H1 (cell line): ENCODE results near the gene ITGB8. TPM values are rescaled to one million over a fixed set of nuclear protein-coding genes. Genes with fewer than 3 reads are reported as not detected.

Experiments used
- CTCF ChIA-PET: fragments of 300-600 bp; sonication (Branson Sonifier 250); formaldehyde crosslinking; loops from one replicate; lab custom pipeline; 2021; ENCODE audit not compliant: partially characterized antibody; lab: Charles Lee
- POLR2A ChIA-PET: fragments of 300-600 bp; sonication (Branson Sonifier 250); formaldehyde crosslinking; loops from one replicate; lab custom pipeline; 2021; ENCODE audit warnings: inconsistent platforms; ENCODE audit not compliant: partially characterized antibody; lab: Charles Lee
- DNase-seq, 2 experiments: peaks; one replicate each; pipeline versions ENCODE4 v3.0.0 to v3.0.0-alpha.2; 2010 to 2022; ENCODE audit warnings: low spot score in 2 of 2, low read depth in 1 of 2, mixed read lengths in 1 of 2
- FAIRE-seq: peaks from 2 replicates; lab custom pipeline; 2011; peaks lifted over from hg19 to GRCh38; lab: Jason Lieb, UNC
- H2AFZ ChIP-seq: 2 replicates; pipeline ENCODE4 v1.8.1; 2012; ENCODE audit warnings: low read length, inconsistent platforms
- H2AK5ac ChIP-seq: 2 replicates; pipeline ENCODE4 v1.6.1; 2013; ENCODE audit warnings: low read depth, low read length
- H2BK120ac ChIP-seq: replicated peaks from 2 replicates; pipeline ENCODE3; 2013; ENCODE audit warnings: low read depth, low read length, inconsistent platforms
- H2BK12ac ChIP-seq: 2 replicates; pipeline ENCODE4 v1.6.1; 2013; ENCODE audit warnings: low read depth, low read length
- H2BK15ac ChIP-seq: 2 replicates; pipeline ENCODE4 v1.6.1; 2013; ENCODE audit warnings: low read length
- H2BK20ac ChIP-seq: 2 replicates; pipeline ENCODE4 v1.6.1; 2013; ENCODE audit warnings: low read length
- H2BK5ac ChIP-seq: 2 replicates; pipeline ENCODE4 v1.6.1; 2013; ENCODE audit warnings: low read depth, low read length
- H3K14ac ChIP-seq: 2 replicates; pipeline ENCODE4 v1.6.1; 2013; ENCODE audit warnings: inconsistent platforms; ENCODE audit not compliant: insufficient read length
- H3K18ac ChIP-seq: 2 replicates; pipeline ENCODE4 v1.6.1; 2013; ENCODE audit warnings: low read length; ENCODE audit errors: extremely low read depth
- H3K23ac ChIP-seq: 2 replicates; pipeline ENCODE4 v1.6.1; 2013; ENCODE audit warnings: inconsistent platforms; ENCODE audit not compliant: insufficient read length
- H3K23me2 ChIP-seq: 2 replicates; pipeline ENCODE4 v1.6.1; 2013; ENCODE audit warnings: low read depth, low read length
- H3K27ac ChIP-seq: 2 replicates; pipeline ENCODE4 v1.6.1; 2011; ENCODE audit warnings: low read depth, low read length, inconsistent platforms
- H3K27me3 ChIP-seq, 4 experiments: replicated peaks in 1 of 4; 1 replicate in 1 of 4; 2 replicates in 3 of 4; pipeline versions ENCODE4 v1.6.1 to v1.8.1; 2011 to 2013; ENCODE audit warnings: low read length in 3 of 4, mild to moderate bottlenecking in 3 of 4, inconsistent platforms in 2 of 4, mixed read lengths in 2 of 4, moderate library complexity in 1 of 4; ENCODE audit not compliant: control insufficient read depth in 3 of 4, insufficient read depth in 3 of 4; ENCODE audit errors: extremely low read depth in 1 of 4
- H3K36me3 ChIP-seq, 4 experiments: 2 replicates each; pipeline versions ENCODE4 v1.6.1 to v1.8.1; 2011 to 2013; ENCODE audit warnings: mild to moderate bottlenecking in 4 of 4, low read length in 3 of 4, moderate library complexity in 2 of 4, control low read depth in 1 of 4, inconsistent platforms in 1 of 4; ENCODE audit not compliant: insufficient read depth in 4 of 4, control insufficient read depth in 2 of 4
- H3K4ac ChIP-seq: replicated peaks from 2 replicates; pipeline ENCODE3; 2013; ENCODE audit warnings: low read length, low read depth, mixed read lengths, inconsistent platforms; ENCODE audit not compliant: insufficient read length
- H3K4me1 ChIP-seq, 4 experiments: replicated peaks in 1 of 4; 1 replicate in 1 of 4; 2 replicates in 3 of 4; pipeline versions ENCODE4 v1.6.1 to v1.8.1; 2011 to 2013; ENCODE audit warnings: low read length in 3 of 4, inconsistent platforms in 2 of 4, mixed read lengths in 1 of 4; ENCODE audit not compliant: insufficient read depth in 4 of 4, control insufficient read depth in 3 of 4
- H3K4me2 ChIP-seq, 2 experiments: 2 replicates each; pipeline versions ENCODE4 v1.6.1 to v1.8.1; 2011 to 2013; ENCODE audit warnings: low read depth in 2 of 2, low read length in 2 of 2, control low read depth in 1 of 2, inconsistent platforms in 1 of 2, mild to moderate bottlenecking in 1 of 2; ENCODE audit not compliant: insufficient read depth in 1 of 2
- H3K4me3 ChIP-seq, 4 experiments: fragments of 200-600, 300-600 bp in 1 of 4; sonication (generic), shearing (Covaris generic), sonication (Bioruptor Twin) in 1 of 4; 2 replicates each; pipeline versions ENCODE4 v1.5.1 to v1.8.1; 2011 to 2016; ENCODE audit warnings: low read length in 4 of 4, low read depth in 3 of 4, control low read depth in 2 of 4, inconsistent platforms in 2 of 4, mild to moderate bottlenecking in 2 of 4, mixed read lengths in 1 of 4, moderate library complexity in 1 of 4; ENCODE audit not compliant: insufficient read depth in 2 of 4; ENCODE audit errors: extremely low read depth in 1 of 4
- H3K56ac ChIP-seq: replicated peaks from 2 replicates; pipeline ENCODE3; 2013; ENCODE audit warnings: low read depth, mild to moderate bottlenecking, mixed read lengths, low read length, inconsistent platforms; ENCODE audit not compliant: insufficient read length
- H3K79me1 ChIP-seq: 2 replicates; pipeline ENCODE4 v1.6.1; 2013; ENCODE audit warnings: low read depth, low read length, control low read depth
- H3K79me2 ChIP-seq, 2 experiments: 2 replicates each; pipeline versions ENCODE4 v1.6.1 to v1.8.1; 2012 to 2013; ENCODE audit warnings: low read length in 2 of 2, mild to moderate bottlenecking in 2 of 2, inconsistent platforms in 1 of 2; ENCODE audit not compliant: insufficient read depth in 2 of 2, control insufficient read depth in 1 of 2
- H3K9ac ChIP-seq, 4 experiments: replicated peaks in 1 of 4; 1 replicate in 1 of 4; 2 replicates in 3 of 4; pipeline versions ENCODE4 v1.6.1 to v1.8.1; 2011 to 2013; ENCODE audit warnings: low read depth in 3 of 4, low read length in 3 of 4, control low read depth in 2 of 4, mild to moderate bottlenecking in 2 of 4, moderate library complexity in 2 of 4, inconsistent platforms in 1 of 4; ENCODE audit errors: extremely low read depth in 1 of 4
- H3K9me3 ChIP-seq, 2 experiments: 2 replicates each; pipeline versions ENCODE4 v1.6.1 to v1.8.1; 2012 to 2013; ENCODE audit warnings: mild to moderate bottlenecking in 2 of 2, moderate library complexity in 2 of 2, control low read depth in 1 of 2, inconsistent platforms in 1 of 2, low read depth in 1 of 2, low read length in 1 of 2, mixed read lengths in 1 of 2; ENCODE audit not compliant: insufficient read depth in 2 of 2
- H4K20me1 ChIP-seq, 2 experiments: replicated peaks in 1 of 2; 2 replicates each; pipeline versions ENCODE3 to v1.8.1; 2011 to 2013; ENCODE audit warnings: inconsistent platforms in 2 of 2, low read length in 2 of 2, mild to moderate bottlenecking in 1 of 2; ENCODE audit not compliant: insufficient read depth in 2 of 2, control insufficient read depth in 1 of 2
- H4K5ac ChIP-seq: 2 replicates; pipeline ENCODE4 v1.6.1; 2013; ENCODE audit warnings: low read length, low read depth, mixed read lengths, inconsistent platforms; ENCODE audit not compliant: insufficient read length
- H4K8ac ChIP-seq: 2 replicates; pipeline ENCODE4 v1.8.0; 2013; ENCODE audit warnings: mild to moderate bottlenecking, moderate library complexity, low read length, inconsistent platforms; ENCODE audit not compliant: insufficient read depth; ENCODE audit errors: extremely low read depth
- H4K91ac ChIP-seq: replicated peaks from 2 replicates; pipeline ENCODE3; 2013; ENCODE audit warnings: low read length, mixed read lengths, inconsistent platforms; ENCODE audit not compliant: insufficient read length
- EZH2 ChIP-seq: fragments of 200-600 bp; sonication (generic); IDR thresholded peaks from 2 replicates; pipeline ENCODE4 v1.7.1; 2012; ENCODE audit warnings: low read depth, mild to moderate bottlenecking, moderate library complexity, low read length, inconsistent platforms; ENCODE audit not compliant: severe bottlenecking
- JUN ChIP-seq: IDR thresholded peaks from 2 replicates; pipeline ENCODE4 v1.6.1; 2011; ENCODE audit warnings: low read depth, mild to moderate bottlenecking, improper control_type of control experiment, low read length
- JUND ChIP-seq: IDR thresholded peaks from 2 replicates; pipeline ENCODE4 v1.6.1; 2011; ENCODE audit warnings: mild to moderate bottlenecking, improper control_type of control experiment, low read length
- TEAD4 ChIP-seq: IDR thresholded peaks from 2 replicates; pipeline ENCODE4 v1.6.1; 2012; ENCODE audit warnings: low read depth, low read length, inconsistent platforms, mixed read lengths
- WGBS, 2 experiments: shearing (Covaris generic) in 1 of 2; methylation state at CpG; one replicate each; pipeline versions ENCODE4 v1.1.6 to v1.1.7; 2013 to 2015; ENCODE audit warnings: low lambda C conversion rate in 2 of 2, mixed read lengths in 2 of 2, inconsistent platforms in 1 of 2, low coverage in 1 of 2, missing lambda C conversion rate in 1 of 2; ENCODE audit not compliant: insufficient replicate concordance in 2 of 2, insufficient coverage in 1 of 2, insufficient read length in 1 of 2; ENCODE audit errors: extremely low coverage in 1 of 2, missing lambda C conversion rate in 1 of 2; 5-methylcytosine and 5-hydroxymethylcytosine counted together
- polyA plus RNA-seq, 7 experiments: library from polyadenylated mRNA; depleted of rRNA in 3 of 7; stranded (reverse) in 5 of 7; unstranded in 2 of 7; fragments of >200 nt in 5 of 7; fragments of 200-250 nt in 2 of 7; gene quantifications; 1 replicate in 5 of 7; 2 replicates in 1 of 7; 4 replicates in 1 of 7; pipeline versions ENCODE4 v1.2.1 to v1.2.3, GENCODE V29; 2011 to 2013; ENCODE audit warnings: missing spikeins in 2 of 7, mixed read lengths in 2 of 7
- total RNA-seq: library from RNA; stranded (reverse); fragmentation: NEBNext Ultra II Directional; extraction: Animal tissue kit (Norgen Biotek cat#: 25700); gene quantifications from 2 replicates; pipeline ENCODE4 v1.2.1, GENCODE V29; 2021

ITGB8 gene
- total and polyA plus RNA-seq, 2 of the 8 experiments (the other 6 are each of a cell fraction or from before 2014, with no cell fraction given), result 1.2 to 3.6 TPM

- Histone ChIP-seq H2BK12ac (no peak overlapping the region), H3K27me3 (no peaks in the 10 kb centered on the region), H2BK20ac (no peak overlapping the region), H4K91ac (no peak overlapping the region), H3K9me3 (no peaks in the 10 kb centered on the region), H3K4me3 (no peak overlapping the region), H3K14ac (no peak overlapping the region), H2AFZ (no peak overlapping the region), H3K27ac (no peak overlapping the region), H3K4me1 (no peaks in the 10 kb centered on the region), H2BK120ac (no peak overlapping the region), H4K20me1 (no peaks in the 10 kb centered on the region), H3K4ac (no peak overlapping the region), H3K23me2 (no peaks in the 10 kb centered on the region), H3K9ac (no peak overlapping the region)
- DNase-seq, result no peak
- ChIA-PET POLR2A (no interaction called here), CTCF (interaction anchor here (1.6 kb wide), 1 partner anchor 75 kb away, joined by 3 read pairs; no protein-coding TSS in a partner anchor)
- TF ChIP-seq TEAD4, result no peak
- no peak for TF ChIP-seq JUN
- no peak for TF ChIP-seq JUND
- no peak for TF ChIP-seq EZH2
- TF ChIP-seq, all 59 proteins: peak for 0
- no peaks in the 10 kb centered on the region for H3K79me2 ChIP-seq
- FAIRE-seq, result no peak
- H3K36me3 ChIP-seq, result no peaks in the 10 kb centered on the region
- no peak overlapping the region for H3K18ac ChIP-seq
- H3K23ac ChIP-seq, result no peak overlapping the region
- no peak overlapping the region for H2BK5ac ChIP-seq
- no peak overlapping the region for H2BK15ac ChIP-seq
- H4K5ac ChIP-seq, result no peak overlapping the region
- no peak overlapping the region for H3K56ac ChIP-seq
- H3K79me1 ChIP-seq, result no peaks in the 10 kb centered on the region
- no peak overlapping the region for H4K8ac ChIP-seq
- WGBS, 2 experiments, result 93% methylated on average over 2 of the region's 2 CpGs; no CpG with 5 or more reads in 1 of the 2 experiments
- H3K4me2 ChIP-seq, result no peak overlapping the region
- H2AK5ac ChIP-seq, result no peak overlapping the region
Observed at GRCh38 chr7:20288036-20288435, 42.7 kb upstream of the ITGB8 start.
